GM12873 (cell line): ENCODE measurements around the gene MRC2.

Source experiments
- CTCF ChIP-seq: IDR thresholded peaks from 2 replicates; pipeline ENCODE4 v1.5.1; 2012; ENCODE audit warnings: low read depth, mild to moderate bottlenecking, moderate library complexity, low read length, control low read depth; ENCODE audit not compliant: insufficient read depth; ENCODE audit errors: missing control alignments

MRC2 gene

GRCh38 chr17:62675701-62676100, 48.2 kb downstream of the MRC2 start:
- TF ChIP-seq CTCF: no peak

GRCh38 chr17:62676231-62676943, 48.9 kb downstream of the MRC2 start:
- TF ChIP-seq CTCF: no peak

- no peak for TF ChIP-seq CTCF
Observed at GRCh38 chr17:62676952-62677596, 49.6 kb downstream of the MRC2 start.

- no peak for TF ChIP-seq CTCF
Observed at GRCh38 chr17:62678214-62678919, 50.9 kb downstream of the MRC2 start.

GRCh38 chr17:62679866-62680377, 52.5 kb downstream of the MRC2 start:
- TF ChIP-seq CTCF: no peak

- TF ChIP-seq CTCF: no peak
Observed at GRCh38 chr17:62680541-62681052, 53.1 kb downstream of the MRC2 start.
